Lung (tissue), 12 donors: ENCODE data around the gene CTRB2. TPM values are rescaled to one million over a fixed set of nuclear protein-coding genes. Genes with fewer than 3 reads are reported as not detected.

Experiments used
- ATAC-seq: fragments of 200-7000 bp; cut with Tn5 transposase; one replicate; pipeline ENCODE4 v1.9.1; 2020; ENCODE audit warnings: moderate number of reproducible peaks; ENCODE audit not compliant: insufficient read depth, low FRiP score
- DNase-seq, 3 donors: peaks; one replicate each; pipeline ENCODE4 v3.0.0-alpha.2; 2013 to 2017
- H3K27ac ChIP-seq, 2 donors: one replicate each; pipeline ENCODE4 v1.5.1; 2013; ENCODE audit warnings: mild to moderate bottlenecking in 2 of 2, moderate library complexity in 2 of 2, control low read depth in 1 of 2, inconsistent platforms in 1 of 2, low read depth in 1 of 2, low read length in 1 of 2
- H3K27me3 ChIP-seq, 3 donors: one replicate each; pipeline ENCODE4 v1.5.1; 2013; ENCODE audit warnings: low read length in 2 of 3; ENCODE audit not compliant: control insufficient read depth in 3 of 3, insufficient read depth in 3 of 3
- H3K36me3 ChIP-seq, 4 donors: one replicate each; pipeline ENCODE4 v1.5.1; 2013; ENCODE audit warnings: low read length in 4 of 4, mild to moderate bottlenecking in 1 of 4, moderate library complexity in 1 of 4; ENCODE audit not compliant: control insufficient read depth in 4 of 4, insufficient read depth in 4 of 4
- H3K4me1 ChIP-seq, 5 donors: one replicate each; pipeline ENCODE4 v1.5.1; 2013; ENCODE audit warnings: low read length in 5 of 5, mild to moderate bottlenecking in 2 of 5, moderate library complexity in 1 of 5; ENCODE audit not compliant: control insufficient read depth in 5 of 5, insufficient read depth in 5 of 5
- H3K4me3 ChIP-seq: one replicate; pipeline ENCODE4 v1.5.1; 2013; ENCODE audit warnings: mild to moderate bottlenecking, control low read depth, moderate library complexity
- H3K9ac ChIP-seq, 2 donors: one replicate each; pipeline ENCODE4 v1.5.1; 2013; ENCODE audit warnings: low read length in 2 of 2, control low read depth in 1 of 2; ENCODE audit not compliant: insufficient read depth in 1 of 2
- H3K9me3 ChIP-seq, 4 donors: one replicate each; pipeline ENCODE4 v1.5.1; 2013; ENCODE audit warnings: low read length in 3 of 4, mild to moderate bottlenecking in 1 of 4, moderate library complexity in 1 of 4; ENCODE audit not compliant: control insufficient read depth in 4 of 4, insufficient read depth in 3 of 4
- WGBS, 2 donors: extraction: QIAGEN DNeasy Blood & Tissue Kit; methylation state at CpG; one replicate each; pipeline ENCODE4 v1.1.7; 2013; 5-methylcytosine and 5-hydroxymethylcytosine counted together
- polyA plus RNA-seq, 2 donors: library from polyadenylated mRNA; stranded (reverse); fragments of 200-250 nt; gene quantifications; one replicate each; pipeline ENCODE4 v1.2.1, GENCODE V29; 2013
- total RNA-seq, 2 donors: library from RNA; depleted of rRNA in 1 of 2; stranded (reverse); fragments of >200 nt in 1 of 2; gene quantifications; one replicate each; pipeline ENCODE4 v1.2.1, GENCODE V29; 2014 to 2021
- TF ChIP-seq, protein P1 (sequence below): IDR thresholded peaks from 2 replicates; pipeline ENCODE4 v1.5.1; 2012; ENCODE audit warnings: mild to moderate bottlenecking; ENCODE audit errors: control extremely low read depth, extremely low read depth
- donor health status: control.
- donor health status: control.
- donor health status: Bipolar disorder and iron deficiency.
- donor health status: healthy.
- donor health status: DM: yes; HTN: yes; CAD: no.

The CTRB2 gene
- total and polyA plus RNA-seq, 4 donors, result 0.65 to 14.6 (median 1.3) TPM; not detected in 1

- peaks cover 0 to 3% (median 0%) of the 10 kb centered on the region in 5 donors for H3K4me1 ChIP-seq
- ATAC-seq, result no peak
- no peak for DNase-seq
- WGBS, 2 donors, result 89 to 92% methylated on average over 17 of the region's 17 CpGs
- H3K4me3 ChIP-seq, result no peak overlapping the region
- H3K9me3 ChIP-seq, result no peaks in the 10 kb centered on the region
- no peaks in the 10 kb centered on the region for H3K27me3 ChIP-seq
- TF ChIP-seq, protein P1, sequence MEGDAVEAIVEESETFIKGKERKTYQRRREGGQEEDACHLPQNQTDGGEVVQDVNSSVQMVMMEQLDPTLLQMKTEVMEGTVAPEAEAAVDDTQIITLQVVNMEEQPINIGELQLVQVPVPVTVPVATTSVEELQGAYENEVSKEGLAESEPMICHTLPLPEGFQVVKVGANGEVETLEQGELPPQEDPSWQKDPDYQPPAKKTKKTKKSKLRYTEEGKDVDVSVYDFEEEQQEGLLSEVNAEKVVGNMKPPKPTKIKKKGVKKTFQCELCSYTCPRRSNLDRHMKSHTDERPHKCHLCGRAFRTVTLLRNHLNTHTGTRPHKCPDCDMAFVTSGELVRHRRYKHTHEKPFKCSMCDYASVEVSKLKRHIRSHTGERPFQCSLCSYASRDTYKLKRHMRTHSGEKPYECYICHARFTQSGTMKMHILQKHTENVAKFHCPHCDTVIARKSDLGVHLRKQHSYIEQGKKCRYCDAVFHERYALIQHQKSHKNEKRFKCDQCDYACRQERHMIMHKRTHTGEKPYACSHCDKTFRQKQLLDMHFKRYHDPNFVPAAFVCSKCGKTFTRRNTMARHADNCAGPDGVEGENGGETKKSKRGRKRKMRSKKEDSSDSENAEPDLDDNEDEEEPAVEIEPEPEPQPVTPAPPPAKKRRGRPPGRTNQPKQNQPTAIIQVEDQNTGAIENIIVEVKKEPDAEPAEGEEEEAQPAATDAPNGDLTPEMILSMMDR, result no peak
- no peak overlapping the region for H3K9ac ChIP-seq
- H3K27ac ChIP-seq, result no peak overlapping the region
- H3K36me3 ChIP-seq, result peaks cover 9 to 30% (median 10%) of the 10 kb centered on the region in 4 donors
Measured at GRCh38 chr16:75228143-75228976, 21.4 kb upstream of the CTRB2 start.

- WGBS, 2 donors, result 85 to 87% methylated on average over 18 of the region's 18 CpGs
Measured at GRCh38 chr16:75227361-75228142, 20.6 kb upstream of the CTRB2 start.

GRCh38 chr16:75226550-75227360, 19.8 kb upstream of the CTRB2 start:
- WGBS, 2 donors, result 65 to 77% methylated on average over 22 of the region's 22 CpGs
- Histone ChIP-seq H3K27ac (no peak overlapping the region), H3K4me3 (no peak overlapping the region), H3K9ac (no peak overlapping the region), H3K36me3 (peaks cover 5 to 27% (median 8%) of the 10 kb centered on the region in 4 donors), H3K4me1 (peaks cover 0 to 3% (median 0%) of the 10 kb centered on the region in 5 donors), H3K27me3 (no peaks in the 10 kb centered on the region), H3K9me3 (no peaks in the 10 kb centered on the region)
- ATAC-seq (no peak), DNase-seq (no peak)
- TF ChIP-seq, protein P1, result no peak

More at GRCh38 chr16:75227361-75228142, 20.6 kb upstream of the CTRB2 start:
- ATAC-seq, result no peak
- DNase-seq, result no peak
- TF ChIP-seq, protein P1, result no peak
- Histone ChIP-seq H3K9me3 (no peaks in the 10 kb centered on the region), H3K9ac (no peak overlapping the region), H3K36me3 (peaks cover 8 to 28% (median 9%) of the 10 kb centered on the region in 4 donors), H3K27me3 (no peaks in the 10 kb centered on the region), H3K4me3 (no peak overlapping the region), H3K4me1 (peaks cover 0 to 3% (median 0%) of the 10 kb centered on the region in 5 donors), H3K27ac (no peak overlapping the region)
